HG02840 (cell line): ENCODE results near the gene WDR62.
"Not testable (repeated sequence)": the region's sequence is repeated elsewhere in the genome, so short reads cannot be mapped to it uniquely, and the experiment has no call there.

Source experiments
- ATAC-seq: cut with Tn5 transposase; IDR thresholded peaks from one replicate; pipeline ENCODE4 v1.9.1; 2021; ENCODE audit warnings: mild to moderate bottlenecking, moderate library complexity, moderate number of reproducible peaks; ENCODE audit not compliant: unreplicated experiment, low FRiP score

Gene WDR62

DNA sequence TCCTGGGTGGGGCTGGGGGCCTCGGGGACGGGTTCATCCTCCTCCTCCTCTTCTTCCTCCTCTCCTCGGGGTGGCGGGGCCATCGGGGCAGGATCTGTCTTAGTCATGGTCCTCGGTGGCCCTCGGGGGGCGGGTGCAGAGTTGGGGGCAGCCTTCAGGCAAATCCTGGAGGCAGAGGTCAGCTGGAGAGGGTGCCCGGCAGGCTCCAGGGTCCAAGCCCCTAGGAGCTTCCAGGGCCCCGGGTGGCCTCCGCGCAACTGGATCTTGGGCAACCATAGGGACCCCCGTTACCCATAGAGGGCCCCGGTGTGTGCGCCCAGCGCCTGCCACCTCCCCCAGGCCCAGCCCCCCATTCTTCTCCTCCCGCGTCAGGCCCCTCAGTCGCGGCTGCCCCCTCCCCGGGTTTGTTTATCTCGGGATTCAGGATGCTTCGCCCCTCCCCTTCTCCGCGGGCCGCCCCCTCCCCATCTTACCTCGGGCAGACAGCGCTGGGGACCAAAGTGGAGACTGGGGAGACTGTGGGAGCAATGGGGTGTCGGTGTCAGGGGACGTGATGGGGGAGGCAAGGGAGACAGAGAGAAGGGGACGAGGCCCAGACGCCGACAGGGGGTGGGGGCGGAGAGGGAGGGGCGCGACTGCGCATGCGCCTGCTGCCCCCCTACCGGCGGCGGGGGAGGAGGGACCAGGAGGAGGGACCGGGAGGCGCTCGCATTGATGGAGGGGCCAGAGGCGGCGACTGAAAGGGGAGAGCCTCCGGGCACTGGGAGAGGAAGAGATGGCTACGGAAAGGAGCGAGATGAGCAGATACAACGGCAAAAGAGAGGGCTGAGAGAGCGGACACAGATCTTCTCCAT lies 22.2 kb upstream of the WDR62 start, which contains the start of gene CLIP3:
CLIP3 (minus strand) TSS at position 623 of the 854 bp plus-strand sequence; CDS start at position 107, 516 bp downstream.
- ATAC-seq, result no peak

DNA sequence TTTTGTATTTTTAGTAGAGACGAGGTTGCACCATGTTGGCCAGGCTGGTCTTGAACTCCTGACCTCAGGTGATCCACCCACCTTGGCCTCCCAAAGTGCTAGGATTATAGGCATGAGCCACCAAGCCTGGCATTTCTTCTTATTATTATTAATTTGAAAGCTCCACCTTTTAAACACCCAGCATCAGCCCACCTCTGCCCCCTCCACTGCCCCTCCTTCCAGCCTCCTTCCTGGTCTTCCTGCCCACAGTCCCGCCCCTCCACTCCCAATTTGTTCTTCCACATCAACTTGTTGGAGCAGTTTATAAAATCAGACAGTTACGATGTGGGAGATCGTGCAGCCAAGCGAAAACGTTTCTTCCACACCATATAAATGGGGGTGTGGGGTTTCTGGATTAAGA lies 14.2 kb upstream of the WDR62 start:
- ATAC-seq, result no peak

DNA sequence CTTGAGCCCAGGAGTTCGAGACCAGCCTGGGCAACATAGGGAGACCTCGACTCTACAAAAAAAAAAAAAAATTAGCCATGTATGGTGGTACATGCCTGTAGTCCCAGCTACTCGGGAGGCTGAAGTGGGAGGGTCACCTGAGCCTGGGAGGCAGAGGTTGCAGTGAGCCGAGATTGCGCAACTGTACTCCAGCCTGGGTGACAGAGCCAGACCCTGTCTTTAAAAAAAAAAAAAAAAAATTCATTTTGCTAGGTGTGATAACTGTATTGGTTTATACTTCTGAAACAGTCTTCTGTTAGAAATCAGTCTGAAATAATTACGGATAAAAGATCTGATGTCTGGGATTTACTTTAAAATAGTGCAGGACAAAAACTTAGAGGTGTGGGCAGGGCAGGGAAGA lies 13.6 kb upstream of the WDR62 start:
- not testable (repeated sequence) for ATAC-seq

DNA sequence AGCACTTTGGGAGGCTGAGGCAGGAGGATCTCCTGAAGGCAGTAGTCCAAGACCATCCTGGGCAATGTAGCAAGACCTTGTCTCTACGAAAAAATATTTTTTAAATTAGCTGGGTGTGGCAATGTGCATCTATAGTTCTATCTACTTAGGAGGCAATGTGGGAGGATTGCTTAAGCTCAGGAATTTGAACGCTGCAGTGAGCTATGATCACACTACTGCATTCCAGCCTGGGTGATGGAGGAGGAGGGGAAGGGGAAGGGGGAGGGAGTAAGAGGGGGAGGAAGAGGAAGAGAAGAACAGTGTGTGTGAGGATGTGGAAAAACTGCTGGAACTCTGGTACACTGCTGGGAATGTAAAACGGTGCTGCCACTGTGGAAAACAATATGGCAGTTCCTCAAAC lies 12.9 kb upstream of the WDR62 start:
- ATAC-seq, result no peak

DNA sequence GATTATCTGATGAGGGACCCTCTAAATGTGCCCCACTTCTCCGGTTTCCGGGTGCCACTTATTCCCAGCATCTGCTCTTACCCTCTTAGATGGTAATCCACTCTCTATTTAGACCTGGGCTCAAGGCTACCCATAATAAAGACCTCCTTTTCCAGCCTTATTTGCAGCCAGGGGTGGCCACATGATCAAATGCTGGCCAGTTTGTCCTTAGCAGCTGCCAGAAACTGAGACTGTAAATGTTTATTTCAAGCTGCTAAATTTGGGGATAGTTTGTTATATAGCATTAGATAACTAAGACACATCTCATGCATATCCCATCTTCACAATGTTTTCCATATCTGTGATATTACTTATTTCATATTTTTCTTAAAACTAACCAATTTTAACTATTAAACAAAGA lies 10.7 kb upstream of the WDR62 start:
- ATAC-seq, result no peak

DNA sequence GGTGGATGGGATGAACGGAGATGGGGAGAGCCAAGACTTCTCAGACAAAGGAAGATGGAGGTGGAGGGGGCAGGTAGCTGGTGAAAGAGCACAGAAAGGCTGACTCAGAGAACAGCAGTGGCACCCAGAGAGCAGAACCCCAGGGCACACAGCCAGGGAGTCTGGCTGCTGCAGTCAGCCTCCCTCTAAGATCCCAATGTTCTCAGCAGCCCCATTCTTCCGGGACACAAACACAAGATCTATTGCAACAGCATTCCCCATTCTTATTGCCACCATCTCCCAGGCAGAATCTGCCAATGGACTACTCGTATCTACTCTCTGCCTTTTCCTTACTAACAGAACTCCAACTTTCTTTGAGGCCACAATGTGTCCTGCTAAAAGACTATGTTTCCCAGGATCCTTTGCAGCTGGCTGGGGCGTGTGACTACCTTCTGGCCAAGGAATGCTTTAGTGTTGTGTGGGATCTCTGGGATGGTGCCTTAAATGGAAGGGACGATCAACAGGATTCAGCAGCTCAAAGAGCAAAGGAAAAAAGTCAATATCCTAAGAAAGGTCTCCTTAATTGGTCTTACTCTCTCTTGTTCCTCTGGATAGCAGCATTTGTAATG lies 8.2 kb upstream of the WDR62 start:
- no peak for ATAC-seq

DNA sequence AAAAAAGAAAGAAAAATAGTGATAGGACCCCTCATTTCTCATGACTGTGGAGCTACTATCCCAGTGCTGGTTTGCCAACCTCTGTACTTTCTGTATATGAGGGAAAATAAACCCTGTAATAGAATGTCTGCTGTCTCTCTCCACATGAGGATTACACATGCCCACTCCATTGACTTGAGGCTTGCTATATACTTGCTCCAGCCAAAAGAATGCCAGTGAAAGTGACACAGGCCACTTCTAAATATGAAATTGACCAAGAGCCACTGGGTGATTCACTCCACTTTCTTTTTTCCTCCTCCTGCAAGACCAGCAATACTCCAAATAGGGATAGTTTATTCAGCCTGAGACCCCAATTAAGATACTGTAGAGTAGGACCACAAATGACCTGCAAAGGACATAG lies 6.9 kb upstream of the WDR62 start:
- no peak for ATAC-seq

DNA sequence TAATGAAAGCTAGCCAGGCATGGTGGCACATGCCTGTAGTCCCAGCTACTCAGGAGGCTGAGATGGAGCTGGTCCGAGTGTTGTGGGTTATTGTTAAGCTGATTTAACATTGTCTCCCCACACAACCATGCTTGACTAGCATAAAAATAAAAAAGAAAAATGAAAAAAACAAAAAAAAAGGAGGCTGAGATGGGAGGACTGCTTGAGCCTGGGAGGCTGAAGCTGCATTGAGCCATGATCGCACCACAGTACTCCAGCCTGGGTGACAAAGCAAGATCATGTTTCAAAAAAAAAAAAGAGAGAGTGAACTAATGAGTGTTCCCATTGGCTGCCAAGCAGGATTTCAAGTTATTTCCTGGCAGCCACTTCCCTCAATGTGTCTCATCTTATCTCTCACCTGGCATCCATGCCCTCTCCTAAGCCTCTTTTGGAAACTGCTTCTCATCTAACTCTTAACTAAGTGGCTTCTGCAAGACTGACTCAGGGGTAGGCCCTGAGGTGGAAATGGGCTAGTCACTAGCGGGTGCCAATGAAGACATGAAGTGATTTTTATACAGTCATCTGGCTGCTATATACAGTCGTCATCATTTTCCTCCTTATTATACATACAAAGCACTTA lies 5.5 kb upstream of the WDR62 start:
- ATAC-seq, result no peak

DNA sequence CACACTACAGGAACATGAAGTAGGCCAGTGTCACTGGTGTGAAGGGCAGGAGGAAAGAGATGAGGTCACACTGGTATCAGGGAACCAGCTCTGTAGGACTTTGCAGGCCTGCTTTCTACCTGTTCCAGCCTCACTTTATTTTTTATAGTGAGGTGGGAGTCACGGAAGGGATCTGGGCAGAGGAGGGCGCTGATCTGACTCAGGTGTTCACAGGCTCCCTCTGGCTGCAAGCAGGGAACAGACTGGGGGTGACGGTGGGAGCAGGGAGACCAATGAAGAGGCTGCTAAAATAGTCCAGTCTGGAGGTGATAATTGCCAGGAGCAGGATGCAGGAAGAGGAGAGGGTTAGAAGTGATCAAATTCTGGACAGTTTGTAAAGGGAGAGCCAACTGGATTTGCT lies 3.5 kb upstream of the WDR62 start:
- ATAC-seq, result no peak

DNA sequence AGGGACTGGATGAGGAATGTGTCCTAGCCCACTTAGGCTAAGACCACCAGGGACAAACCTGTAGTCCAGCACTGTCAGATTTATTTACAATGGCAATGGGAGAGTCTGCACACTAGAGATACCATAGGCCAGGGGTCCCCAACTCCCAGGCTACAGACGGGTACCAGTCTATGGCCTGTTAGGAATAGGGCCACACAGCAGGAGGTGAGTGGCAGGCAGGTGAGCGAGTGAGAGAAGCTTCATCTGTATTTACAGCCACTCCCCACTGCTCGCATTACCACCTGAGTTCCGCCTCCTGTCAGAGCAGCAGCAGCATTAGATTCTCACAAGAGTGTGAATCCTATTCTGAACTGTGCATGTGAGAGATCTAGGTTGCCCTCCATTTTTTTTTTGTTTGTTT lies 3.1 kb upstream of the WDR62 start:
- no peak for ATAC-seq

DNA sequence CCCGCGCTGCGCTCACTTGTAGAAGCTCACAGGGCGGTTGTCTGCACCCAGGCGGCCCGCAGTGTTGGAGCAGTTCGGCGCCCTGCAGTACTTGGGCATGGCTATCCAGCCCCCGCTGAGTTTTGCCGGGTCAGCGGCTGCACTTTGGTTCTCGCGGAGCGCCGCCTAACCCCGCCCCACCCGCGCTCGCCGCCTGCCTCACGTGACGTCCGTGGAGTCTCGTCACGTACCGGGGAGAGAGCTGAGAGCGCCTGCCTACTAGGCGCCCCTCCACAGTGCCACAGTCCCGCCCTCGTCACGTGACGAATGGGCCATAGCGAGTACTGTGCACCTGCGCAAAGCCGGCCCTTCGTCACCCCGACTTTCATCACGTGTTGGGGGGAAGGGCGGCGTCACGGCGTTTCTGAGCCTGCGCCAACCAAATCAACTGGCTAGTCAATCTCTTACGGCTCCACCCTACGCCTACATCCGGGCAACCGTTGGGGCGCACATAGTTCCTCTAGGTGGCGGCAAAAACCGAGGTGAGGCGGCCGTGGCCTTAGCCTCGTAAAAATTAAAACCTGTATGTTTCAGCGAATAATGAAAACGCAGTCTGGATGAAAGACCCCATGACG lies 471 bp upstream of the WDR62 start, which contains the start of gene THAP8:
THAP8 (minus strand) TSS at position 167 of the 614 bp plus-strand sequence; CDS start at position 99, 68 bp downstream.
- peak; percentile 79 for ATAC-seq

DNA sequence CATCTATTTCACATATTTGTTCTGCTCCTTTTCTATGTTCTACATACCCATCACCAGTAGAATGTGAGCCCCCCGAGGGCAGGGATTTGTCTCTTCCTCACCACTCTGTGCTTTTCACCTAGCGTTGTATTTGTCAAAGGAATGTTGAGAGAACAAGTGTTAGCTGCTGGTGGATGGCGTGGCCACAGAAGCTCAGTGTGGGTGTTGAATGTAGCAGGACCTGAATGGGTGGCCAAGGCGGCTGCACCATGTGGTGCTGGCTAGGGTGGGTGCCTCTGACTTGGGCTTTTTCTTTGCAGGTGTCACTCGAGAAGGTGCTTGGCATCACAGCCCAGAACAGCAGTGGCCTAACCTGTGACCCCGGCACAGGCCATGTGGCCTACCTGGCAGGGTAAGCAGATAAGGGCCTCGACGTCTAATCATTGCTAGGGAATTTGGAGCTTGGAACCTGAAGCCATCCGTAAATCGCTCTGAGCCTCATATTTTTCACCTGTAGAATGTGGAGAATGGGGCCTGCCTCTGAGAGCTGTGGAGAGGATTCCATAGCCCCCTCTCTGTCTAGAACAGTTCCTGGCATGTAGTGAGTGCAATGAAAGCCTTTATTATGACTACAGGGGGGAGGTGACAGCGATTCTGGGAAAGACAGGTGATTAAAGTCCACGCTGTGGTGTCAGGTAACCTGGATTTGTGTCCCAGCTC lies 3.9 kb downstream of the WDR62 start:
- ATAC-seq, result no peak

DNA sequence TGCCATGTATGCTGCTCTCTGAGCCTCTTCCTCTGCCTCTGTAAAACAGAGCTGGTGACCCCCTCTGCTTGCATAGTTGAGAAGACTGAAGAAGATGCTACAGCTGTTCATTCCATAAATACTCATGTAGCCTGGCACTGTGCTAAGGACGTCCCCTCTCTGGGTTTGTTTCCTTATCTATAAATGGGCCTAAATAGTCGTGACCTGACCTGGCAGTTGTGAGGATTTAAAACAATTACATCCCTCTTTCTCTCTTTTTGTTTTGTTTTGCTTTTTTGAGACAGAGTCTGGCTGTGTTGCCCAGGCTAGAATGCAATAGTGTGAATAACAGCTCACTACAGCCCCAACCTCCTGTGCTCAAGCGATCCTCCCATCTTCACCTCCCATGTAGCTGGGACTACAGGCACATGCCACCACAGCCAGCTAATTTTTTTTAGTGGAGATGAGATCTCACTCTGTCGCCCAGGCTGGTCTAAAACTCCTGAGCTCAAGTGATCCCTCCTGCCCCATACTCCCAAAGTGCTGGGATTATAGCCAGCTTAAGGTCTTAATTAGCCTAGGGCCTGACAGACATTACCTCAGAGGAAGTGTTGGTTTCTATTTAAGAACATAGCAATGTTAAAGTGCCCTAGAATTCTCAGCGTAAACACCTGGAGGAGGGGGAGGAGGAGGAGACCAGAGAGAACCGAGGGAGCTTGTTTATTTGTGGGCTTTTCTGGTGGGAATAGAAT lies 4.6 kb downstream of the WDR62 start:
- ATAC-seq, result no peak

DNA sequence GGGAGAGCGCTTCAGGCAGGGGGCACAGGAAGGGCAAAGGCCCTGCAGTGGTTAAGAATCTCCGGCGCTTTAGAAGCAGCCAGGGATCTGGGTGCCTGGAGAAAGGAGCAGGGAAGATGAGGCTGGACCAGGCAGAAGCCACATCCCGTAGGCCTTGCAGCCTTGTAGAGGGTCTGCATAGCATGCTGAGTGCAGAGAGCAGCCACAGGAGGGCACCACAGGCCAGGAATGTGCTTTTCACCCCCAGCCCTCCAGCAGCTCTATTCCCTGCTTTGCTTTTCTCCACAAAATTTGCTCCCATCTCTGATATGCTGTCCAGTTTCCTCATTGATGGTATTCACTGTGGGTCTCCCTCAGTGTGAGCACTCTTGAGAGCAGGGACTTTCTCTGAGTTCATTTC lies 5.7 kb downstream of the WDR62 start:
- no peak for ATAC-seq

DNA sequence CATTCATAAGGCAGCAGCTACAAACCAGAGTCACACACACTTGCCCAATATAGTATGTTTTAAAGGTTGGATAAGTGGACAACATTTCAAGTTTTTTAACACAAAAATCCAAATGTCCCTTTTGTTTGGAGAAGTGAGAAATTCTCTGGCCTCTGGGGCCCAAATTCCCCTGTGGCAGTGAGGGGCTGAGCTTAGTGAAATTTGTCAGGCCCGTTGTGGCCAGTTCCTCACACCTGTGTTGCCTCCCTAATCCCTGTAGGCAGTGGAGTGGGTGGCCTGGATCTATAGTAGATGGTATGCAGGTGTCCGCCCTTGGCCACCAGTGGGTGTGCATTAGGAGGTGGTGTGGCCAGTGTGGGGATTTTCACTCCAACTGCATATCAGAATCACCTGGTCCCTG lies 6.7 kb downstream of the WDR62 start:
- ATAC-seq, result no peak

DNA sequence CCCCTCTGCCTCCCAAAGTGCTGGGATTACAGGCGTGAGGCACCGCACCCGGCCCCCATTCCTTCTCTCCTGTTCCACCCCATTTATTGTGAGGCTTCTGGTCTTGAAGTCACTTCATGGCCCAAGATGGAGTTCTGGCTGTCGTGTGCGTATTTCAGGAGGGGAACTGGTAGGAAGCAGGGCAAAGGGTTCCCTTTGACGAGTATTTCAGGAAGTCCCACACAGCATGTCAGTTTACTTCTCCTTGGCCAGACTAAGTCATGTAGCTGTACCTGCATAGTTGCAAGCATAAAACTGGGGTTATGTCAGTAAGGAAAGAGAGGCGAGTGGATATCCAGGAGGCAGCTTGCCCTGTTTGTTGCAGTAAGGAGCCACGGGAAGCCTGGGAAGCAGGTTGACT lies 10.1 kb downstream of the WDR62 start:
- no peak for ATAC-seq

DNA sequence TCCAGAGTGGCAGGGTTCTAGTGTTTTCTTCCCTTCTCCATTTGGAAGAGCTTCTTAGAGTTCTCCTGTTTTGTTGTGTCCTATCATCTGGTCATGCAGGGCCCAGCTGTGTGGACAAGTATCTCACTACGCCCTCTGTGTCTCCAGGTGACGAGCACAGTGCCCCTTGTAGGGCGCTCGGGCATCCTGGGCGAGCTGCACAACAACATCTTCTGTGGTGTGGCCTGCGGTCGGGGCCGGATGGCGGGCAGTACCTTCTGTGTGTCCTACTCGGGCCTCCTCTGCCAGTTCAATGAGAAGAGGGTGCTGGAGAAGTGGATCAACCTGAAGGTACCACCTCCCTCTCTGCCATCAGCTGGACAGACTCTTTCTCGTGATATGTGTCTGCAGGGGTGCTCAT lies 13.0 kb downstream of the WDR62 start:
- no peak for ATAC-seq

DNA sequence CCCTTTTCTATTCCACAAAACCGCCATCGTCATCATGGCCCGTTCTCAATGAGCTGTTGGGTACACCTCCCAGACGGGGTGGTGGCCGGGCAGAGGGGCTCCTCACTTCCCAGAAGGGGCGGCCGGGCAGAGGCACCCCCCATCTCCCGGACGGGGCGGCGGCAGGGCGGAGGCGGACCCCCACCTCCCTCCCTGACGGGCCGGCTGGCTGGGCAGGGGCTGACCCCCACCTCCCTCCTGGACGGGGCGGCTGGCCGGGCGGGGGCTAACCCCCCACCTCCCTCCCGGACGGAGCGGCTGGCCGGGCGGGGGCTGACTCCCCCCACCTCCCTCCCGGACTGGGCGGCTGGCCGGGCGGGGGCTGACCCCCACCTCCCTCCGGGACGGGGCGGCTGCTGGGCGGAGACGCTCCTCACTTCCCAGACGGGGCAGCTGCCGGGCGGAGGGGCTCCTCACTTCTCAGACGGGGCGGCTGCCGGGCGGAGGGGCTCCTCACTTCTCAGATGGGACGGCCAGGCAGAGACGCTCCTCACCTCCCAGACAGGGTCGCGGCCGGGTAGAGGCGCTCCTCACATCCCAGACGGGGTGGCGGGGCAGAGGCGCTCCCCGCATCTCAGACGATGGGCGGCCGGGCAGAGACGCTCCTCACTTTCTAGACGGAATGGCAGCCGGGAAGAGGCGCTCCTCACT lies 14.3 kb downstream of the WDR62 start:
- ATAC-seq, result not testable (repeated sequence)

DNA sequence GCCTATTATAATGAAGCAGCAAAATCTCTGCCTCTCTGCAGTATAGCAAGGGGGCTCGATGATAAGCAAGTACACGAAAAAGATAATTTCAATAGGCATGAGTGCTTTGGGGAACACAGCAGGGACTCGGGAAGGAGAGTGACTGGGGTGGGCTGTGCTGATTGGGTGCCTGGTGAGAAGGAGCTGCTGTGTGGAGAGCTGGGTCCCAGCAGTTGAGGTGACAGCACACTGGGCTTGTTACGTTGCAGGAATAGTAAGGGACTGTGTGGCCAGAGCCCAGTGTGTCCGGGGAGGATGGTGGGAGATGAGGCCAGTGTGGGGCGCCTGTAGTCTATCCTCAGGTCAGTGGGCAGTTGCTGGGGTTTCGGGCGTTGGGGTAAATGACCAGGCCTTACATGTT lies 17.4 kb downstream of the WDR62 start:
- no peak for ATAC-seq
